Medulla oblongata (tissue), 1 donor: Measurements from ENCODE around the gene ROCK1.

Experiments used
- DNase-seq: peaks from one replicate; pipeline ENCODE4 v3.0.0-alpha.2; 2015; ENCODE audit errors: extremely low spot score

ROCK1 gene

GRCh38 chr18:21105936-21106335 lies 5.7 kb downstream of the ROCK1 start:
- no peak for DNase-seq

GRCh38 chr18:21101172-21101571 lies 10.4 kb downstream of the ROCK1 start:
- no peak for DNase-seq

- DNase-seq: no peak
Measured at GRCh38 chr18:21100678-21101077, 10.9 kb downstream of the ROCK1 start.

GRCh38 chr18:21100146-21100545 lies 11.5 kb downstream of the ROCK1 start:
- peak; percentile 36 for DNase-seq

- no peak for DNase-seq
Measured at GRCh38 chr18:21099442-21099841, 12.2 kb downstream of the ROCK1 start.

- DNase-seq: no peak
Measured at GRCh38 chr18:21096760-21097159, 14.9 kb downstream of the ROCK1 start.

GRCh38 chr18:21093133-21093532 lies 18.5 kb downstream of the ROCK1 start:
- no peak for DNase-seq

GRCh38 chr18:21090680-21091079 lies 20.9 kb downstream of the ROCK1 start:
- no peak for DNase-seq

- no peak for DNase-seq
Measured at GRCh38 chr18:21085579-21086166, 25.9 kb downstream of the ROCK1 start.

GRCh38 chr18:21084511-21085078 lies 27.0 kb downstream of the ROCK1 start:
- no peak for DNase-seq

GRCh38 chr18:21083017-21083416 lies 28.6 kb downstream of the ROCK1 start:
- no peak for DNase-seq

- DNase-seq: no peak
Measured at GRCh38 chr18:21081426-21081825, 30.2 kb downstream of the ROCK1 start.

GRCh38 chr18:21080576-21080975 lies 31.0 kb downstream of the ROCK1 start:
- DNase-seq: no peak

GRCh38 chr18:21074336-21075323 lies 37.0 kb downstream of the ROCK1 start:
- DNase-seq: no peak

- DNase-seq: no peak
Measured at GRCh38 chr18:21073180-21073579, 38.4 kb downstream of the ROCK1 start.

GRCh38 chr18:21071071-21071470 lies 40.5 kb downstream of the ROCK1 start:
- DNase-seq: no peak

GRCh38 chr18:21069468-21069867 lies 42.1 kb downstream of the ROCK1 start:
- no peak for DNase-seq

GRCh38 chr18:21064347-21064746 lies 47.3 kb downstream of the ROCK1 start:
- DNase-seq: no peak

- no peak for DNase-seq
Measured at GRCh38 chr18:21063011-21063410, 48.6 kb downstream of the ROCK1 start.

- DNase-seq: no peak
Measured at GRCh38 chr18:21057112-21057511, 54.5 kb downstream of the ROCK1 start.

GRCh38 chr18:21056545-21056944 lies 55.1 kb downstream of the ROCK1 start:
- no peak for DNase-seq

GRCh38 chr18:21054252-21054821 lies 57.3 kb downstream of the ROCK1 start:
- DNase-seq: no peak
